ENCODE measurements around the gene FSHR.

DNA sequence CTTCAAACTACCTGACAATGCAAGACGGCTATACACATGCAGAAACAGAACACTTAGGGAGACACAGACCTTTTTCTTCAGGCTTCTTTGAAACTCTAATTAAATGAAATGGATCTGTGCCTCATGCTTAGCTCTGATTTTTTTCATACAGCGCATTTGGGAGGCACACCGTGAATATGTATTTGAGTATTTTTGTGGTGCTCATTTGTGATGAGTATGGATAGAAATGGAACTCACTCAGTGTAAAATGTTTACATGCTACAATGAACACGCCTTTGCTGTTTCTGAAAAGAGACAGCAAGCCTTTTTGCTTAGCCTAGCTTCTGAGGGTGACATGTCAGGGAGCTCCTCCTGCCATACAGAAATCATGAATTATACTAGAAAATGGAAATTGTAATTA lies 113.3 kb downstream of the FSHR start:
- TF ChIP-seq ZNF274 (IDR thresholded peaks at IDR 0.05; ENCODE audit: borderline replicate concordance, extremely low read depth, low read length) (no peak), EP300 (IDR thresholded peaks at IDR 0.05; ENCODE audit: borderline replicate concordance in 1 of 2, low read depth in 2 of 2, low read length in 2 of 2) (no peak), EZH2 (IDR thresholded peaks at IDR 0.05; ENCODE audit: low read depth, low read length, severe bottlenecking) (no peak), BACH1 (IDR thresholded peaks at IDR 0.05; ENCODE audit: low read length) (no peak), POLR2AphosphoS5 (IDR thresholded peaks at IDR 0.05; ENCODE audit: low read depth, low read length) (no peak)
